H1 (cell line): ENCODE results near the gene RAET1G. TPM values are rescaled to one million over a fixed set of nuclear protein-coding genes. Genes with fewer than 3 reads are reported as not detected.
"Not testable (repeated sequence)": the region's sequence is repeated elsewhere in the genome, so short reads cannot be mapped to it uniquely, and the experiment has no call there.

ENCODE experiments used
- CTCF ChIA-PET: fragments of 300-600 bp; sonication (Branson Sonifier 250); formaldehyde crosslinking; loops from one replicate; lab custom pipeline; 2021; ENCODE audit not compliant: partially characterized antibody; lab: Charles Lee
- POLR2A ChIA-PET: fragments of 300-600 bp; sonication (Branson Sonifier 250); formaldehyde crosslinking; loops from one replicate; lab custom pipeline; 2021; ENCODE audit warnings: inconsistent platforms; ENCODE audit not compliant: partially characterized antibody; lab: Charles Lee
- DNase-seq, 2 experiments: peaks; one replicate each; pipeline versions ENCODE4 v3.0.0 to v3.0.0-alpha.2; 2010 to 2022; ENCODE audit warnings: low spot score in 2 of 2, low read depth in 1 of 2, mixed read lengths in 1 of 2
- FAIRE-seq: peaks from 2 replicates; lab custom pipeline; 2011; peaks lifted over from hg19 to GRCh38; lab: Jason Lieb, UNC
- H2AFZ ChIP-seq: 2 replicates; pipeline ENCODE4 v1.8.1; 2012; ENCODE audit warnings: low read length, inconsistent platforms
- H2AK5ac ChIP-seq: 2 replicates; pipeline ENCODE4 v1.6.1; 2013; ENCODE audit warnings: low read depth, low read length
- H2BK120ac ChIP-seq: replicated peaks from 2 replicates; pipeline ENCODE3; 2013; ENCODE audit warnings: low read depth, low read length, inconsistent platforms
- H2BK12ac ChIP-seq: 2 replicates; pipeline ENCODE4 v1.6.1; 2013; ENCODE audit warnings: low read depth, low read length
- H2BK15ac ChIP-seq: 2 replicates; pipeline ENCODE4 v1.6.1; 2013; ENCODE audit warnings: low read length
- H2BK20ac ChIP-seq: 2 replicates; pipeline ENCODE4 v1.6.1; 2013; ENCODE audit warnings: low read length
- H2BK5ac ChIP-seq: 2 replicates; pipeline ENCODE4 v1.6.1; 2013; ENCODE audit warnings: low read depth, low read length
- H3K14ac ChIP-seq: 2 replicates; pipeline ENCODE4 v1.6.1; 2013; ENCODE audit warnings: inconsistent platforms; ENCODE audit not compliant: insufficient read length
- H3K18ac ChIP-seq: 2 replicates; pipeline ENCODE4 v1.6.1; 2013; ENCODE audit warnings: low read length; ENCODE audit errors: extremely low read depth
- H3K23ac ChIP-seq: 2 replicates; pipeline ENCODE4 v1.6.1; 2013; ENCODE audit warnings: inconsistent platforms; ENCODE audit not compliant: insufficient read length
- H3K23me2 ChIP-seq: 2 replicates; pipeline ENCODE4 v1.6.1; 2013; ENCODE audit warnings: low read depth, low read length
- H3K27ac ChIP-seq: 2 replicates; pipeline ENCODE4 v1.6.1; 2011; ENCODE audit warnings: low read depth, low read length, inconsistent platforms
- H3K27me3 ChIP-seq, 4 experiments: replicated peaks in 1 of 4; 1 replicate in 1 of 4; 2 replicates in 3 of 4; pipeline versions ENCODE4 v1.6.1 to v1.8.1; 2011 to 2013; ENCODE audit warnings: low read length in 3 of 4, mild to moderate bottlenecking in 3 of 4, inconsistent platforms in 2 of 4, mixed read lengths in 2 of 4, moderate library complexity in 1 of 4; ENCODE audit not compliant: control insufficient read depth in 3 of 4, insufficient read depth in 3 of 4; ENCODE audit errors: extremely low read depth in 1 of 4
- H3K36me3 ChIP-seq, 4 experiments: 2 replicates each; pipeline versions ENCODE4 v1.6.1 to v1.8.1; 2011 to 2013; ENCODE audit warnings: mild to moderate bottlenecking in 4 of 4, low read length in 3 of 4, moderate library complexity in 2 of 4, control low read depth in 1 of 4, inconsistent platforms in 1 of 4; ENCODE audit not compliant: insufficient read depth in 4 of 4, control insufficient read depth in 2 of 4
- H3K4ac ChIP-seq: replicated peaks from 2 replicates; pipeline ENCODE3; 2013; ENCODE audit warnings: low read length, low read depth, mixed read lengths, inconsistent platforms; ENCODE audit not compliant: insufficient read length
- H3K4me1 ChIP-seq, 4 experiments: replicated peaks in 1 of 4; 1 replicate in 1 of 4; 2 replicates in 3 of 4; pipeline versions ENCODE4 v1.6.1 to v1.8.1; 2011 to 2013; ENCODE audit warnings: low read length in 3 of 4, inconsistent platforms in 2 of 4, mixed read lengths in 1 of 4; ENCODE audit not compliant: insufficient read depth in 4 of 4, control insufficient read depth in 3 of 4
- H3K4me2 ChIP-seq, 2 experiments: 2 replicates each; pipeline versions ENCODE4 v1.6.1 to v1.8.1; 2011 to 2013; ENCODE audit warnings: low read depth in 2 of 2, low read length in 2 of 2, control low read depth in 1 of 2, inconsistent platforms in 1 of 2, mild to moderate bottlenecking in 1 of 2; ENCODE audit not compliant: insufficient read depth in 1 of 2
- H3K4me3 ChIP-seq, 4 experiments: fragments of 200-600, 300-600 bp in 1 of 4; sonication (generic), shearing (Covaris generic), sonication (Bioruptor Twin) in 1 of 4; 2 replicates each; pipeline versions ENCODE4 v1.5.1 to v1.8.1; 2011 to 2016; ENCODE audit warnings: low read length in 4 of 4, low read depth in 3 of 4, control low read depth in 2 of 4, inconsistent platforms in 2 of 4, mild to moderate bottlenecking in 2 of 4, mixed read lengths in 1 of 4, moderate library complexity in 1 of 4; ENCODE audit not compliant: insufficient read depth in 2 of 4; ENCODE audit errors: extremely low read depth in 1 of 4
- H3K56ac ChIP-seq: replicated peaks from 2 replicates; pipeline ENCODE3; 2013; ENCODE audit warnings: low read depth, mild to moderate bottlenecking, mixed read lengths, low read length, inconsistent platforms; ENCODE audit not compliant: insufficient read length
- H3K79me1 ChIP-seq: 2 replicates; pipeline ENCODE4 v1.6.1; 2013; ENCODE audit warnings: low read depth, low read length, control low read depth
- H3K79me2 ChIP-seq, 2 experiments: 2 replicates each; pipeline versions ENCODE4 v1.6.1 to v1.8.1; 2012 to 2013; ENCODE audit warnings: low read length in 2 of 2, mild to moderate bottlenecking in 2 of 2, inconsistent platforms in 1 of 2; ENCODE audit not compliant: insufficient read depth in 2 of 2, control insufficient read depth in 1 of 2
- H3K9ac ChIP-seq, 4 experiments: replicated peaks in 1 of 4; 1 replicate in 1 of 4; 2 replicates in 3 of 4; pipeline versions ENCODE4 v1.6.1 to v1.8.1; 2011 to 2013; ENCODE audit warnings: low read depth in 3 of 4, low read length in 3 of 4, control low read depth in 2 of 4, mild to moderate bottlenecking in 2 of 4, moderate library complexity in 2 of 4, inconsistent platforms in 1 of 4; ENCODE audit errors: extremely low read depth in 1 of 4
- H3K9me3 ChIP-seq, 2 experiments: 2 replicates each; pipeline versions ENCODE4 v1.6.1 to v1.8.1; 2012 to 2013; ENCODE audit warnings: mild to moderate bottlenecking in 2 of 2, moderate library complexity in 2 of 2, control low read depth in 1 of 2, inconsistent platforms in 1 of 2, low read depth in 1 of 2, low read length in 1 of 2, mixed read lengths in 1 of 2; ENCODE audit not compliant: insufficient read depth in 2 of 2
- H4K20me1 ChIP-seq, 2 experiments: replicated peaks in 1 of 2; 2 replicates each; pipeline versions ENCODE3 to v1.8.1; 2011 to 2013; ENCODE audit warnings: inconsistent platforms in 2 of 2, low read length in 2 of 2, mild to moderate bottlenecking in 1 of 2; ENCODE audit not compliant: insufficient read depth in 2 of 2, control insufficient read depth in 1 of 2
- H4K5ac ChIP-seq: 2 replicates; pipeline ENCODE4 v1.6.1; 2013; ENCODE audit warnings: low read length, low read depth, mixed read lengths, inconsistent platforms; ENCODE audit not compliant: insufficient read length
- H4K8ac ChIP-seq: 2 replicates; pipeline ENCODE4 v1.8.0; 2013; ENCODE audit warnings: mild to moderate bottlenecking, moderate library complexity, low read length, inconsistent platforms; ENCODE audit not compliant: insufficient read depth; ENCODE audit errors: extremely low read depth
- H4K91ac ChIP-seq: replicated peaks from 2 replicates; pipeline ENCODE3; 2013; ENCODE audit warnings: low read length, mixed read lengths, inconsistent platforms; ENCODE audit not compliant: insufficient read length
- SRF ChIP-seq: IDR thresholded peaks from 2 replicates; pipeline ENCODE4 v1.6.1; 2011; ENCODE audit warnings: mild to moderate bottlenecking, low read depth, low read length, moderate library complexity
- WGBS, 2 experiments: shearing (Covaris generic) in 1 of 2; methylation state at CpG; one replicate each; pipeline versions ENCODE4 v1.1.6 to v1.1.7; 2013 to 2015; ENCODE audit warnings: low lambda C conversion rate in 2 of 2, mixed read lengths in 2 of 2, inconsistent platforms in 1 of 2, low coverage in 1 of 2, missing lambda C conversion rate in 1 of 2; ENCODE audit not compliant: insufficient replicate concordance in 2 of 2, insufficient coverage in 1 of 2, insufficient read length in 1 of 2; ENCODE audit errors: extremely low coverage in 1 of 2, missing lambda C conversion rate in 1 of 2; 5-methylcytosine and 5-hydroxymethylcytosine counted together
- polyA plus RNA-seq, 7 experiments: library from polyadenylated mRNA; depleted of rRNA in 3 of 7; stranded (reverse) in 5 of 7; unstranded in 2 of 7; fragments of >200 nt in 5 of 7; fragments of 200-250 nt in 2 of 7; gene quantifications; 1 replicate in 5 of 7; 2 replicates in 1 of 7; 4 replicates in 1 of 7; pipeline versions ENCODE4 v1.2.1 to v1.2.3, GENCODE V29; 2011 to 2013; ENCODE audit warnings: missing spikeins in 2 of 7, mixed read lengths in 2 of 7
- total RNA-seq: library from RNA; stranded (reverse); fragmentation: NEBNext Ultra II Directional; extraction: Animal tissue kit (Norgen Biotek cat#: 25700); gene quantifications from 2 replicates; pipeline ENCODE4 v1.2.1, GENCODE V29; 2021

The RAET1G gene
- total and polyA plus RNA-seq, 2 of the 8 experiments (the other 6 are each of a cell fraction or from before 2014, with no cell fraction given) = 0.08 TPM; not detected in 1

DNA sequence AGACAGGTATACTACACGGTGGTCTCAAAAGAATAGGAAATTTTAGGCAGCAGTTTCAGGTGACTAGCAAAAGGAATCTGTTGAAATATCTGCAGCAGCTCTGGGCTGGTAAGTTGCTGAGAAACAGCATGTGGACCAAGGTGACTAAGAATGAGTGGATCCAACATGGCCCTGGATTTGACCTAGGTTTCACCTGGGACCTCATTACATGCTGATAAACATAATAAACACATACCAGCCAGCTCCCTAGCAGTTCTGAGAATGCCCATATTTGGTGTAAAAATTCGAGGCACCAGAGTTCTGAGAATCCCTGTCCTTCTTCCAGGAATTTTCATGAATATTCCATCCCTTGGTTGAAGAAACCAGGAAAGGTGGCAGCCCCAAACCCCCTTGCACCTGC lies 30.5 kb upstream of the RAET1G start:
- H3K4me2 ChIP-seq, H2BK12ac ChIP-seq, H3K9me3 ChIP-seq, H4K20me1 ChIP-seq, POLR2A ChIA-PET, DNase-seq, H4K5ac ChIP-seq, H3K4ac ChIP-seq, H2BK5ac ChIP-seq, H3K18ac ChIP-seq, H3K9ac ChIP-seq, H3K4me3 ChIP-seq, H4K91ac ChIP-seq, H3K27ac ChIP-seq, H3K79me1 ChIP-seq, H4K8ac ChIP-seq, H2AFZ ChIP-seq, FAIRE-seq, H3K14ac ChIP-seq, H2BK20ac ChIP-seq, H2AK5ac ChIP-seq, H3K79me2 ChIP-seq, H3K56ac ChIP-seq, H2BK15ac ChIP-seq, H2BK120ac ChIP-seq, H3K23ac ChIP-seq, H3K23me2 ChIP-seq, H3K36me3 ChIP-seq, H3K4me1 ChIP-seq: not testable (repeated sequence)
- WGBS, 2 experiments = 60% methylated on average over 2 of the region's 2 CpGs; no CpG with 5 or more reads in 1 of the 2 experiments
- CTCF ChIA-PET = interaction anchor here (0.6 to 2.1 kb wide), 4 partner anchors 7 to 137 kb away, joined by 3 to 15 read pairs (median 7); no protein-coding TSS in a partner anchor
- TF ChIP-seq SRF = peak; percentile 87
- H3K27me3 ChIP-seq = peaks cover 23 to 76% (median 55%) of the 10 kb centered on the region in 4 experiments
